Brain microvascular endothelial cell (primary cell): Measurements from ENCODE around the gene NACC1.
A peak's percentile ranks its signal among the peaks of the same experiment; 100 is the strongest.

Source experiments
- DNase-seq: peaks from one replicate; pipeline ENCODE4 v3.0.0-alpha.2; 2020
- H3K27ac ChIP-seq: fragments of 250-450 bp; sonication (Bioruptor Pico); 2 replicates; pipeline ENCODE4 v1.5.1; 2020; ENCODE audit warnings: mild to moderate bottlenecking, moderate library complexity
- H3K27me3 ChIP-seq: fragments of 250-450 bp; sonication (Bioruptor Pico); replicated peaks from 2 replicates; pipeline ENCODE4 v1.5.1; 2020; ENCODE audit warnings: mild to moderate bottlenecking
- H3K36me3 ChIP-seq: fragments of 250-450 bp; sonication (Bioruptor Pico); replicated peaks from 2 replicates; pipeline ENCODE4 v1.5.1; 2020; ENCODE audit warnings: mild to moderate bottlenecking
- H3K4me3 ChIP-seq: 2 replicates; pipeline ENCODE4 v1.5.1; 2011; ENCODE audit warnings: low read depth, mild to moderate bottlenecking, control low read depth, low read length, moderate library complexity
- CTCF ChIP-seq: IDR thresholded peaks from 2 replicates; pipeline ENCODE4 v1.5.1; 2011; ENCODE audit warnings: low read depth, mild to moderate bottlenecking, moderate library complexity, low read length, control low read depth, inconsistent platforms; ENCODE audit errors: missing control alignments
- in situ Hi-C: cut with HindIII; loops from 2 replicates; pipeline ENCODE4 v1.10.0; 2017; ENCODE audit warnings: low sequenced_read_pairs, low pct_ligation_motif_present

NACC1 gene

GRCh38 chr19:13100841-13101589 lies 17.0 kb upstream of the NACC1 start:
- Histone ChIP-seq H3K4me3 (no peak overlapping the region), H3K27me3 (no peaks in the 10 kb centered on the region), H3K27ac (no peak overlapping the region), H3K36me3 (peaks cover 4% of the 10 kb centered on the region)
- in situ Hi-C loops = no loop called here
- TF ChIP-seq CTCF = peak; percentile 55
- DNase-seq = no peak

- Histone ChIP-seq H3K27me3 (no peaks in the 10 kb centered on the region), H3K36me3 (peaks cover 4% of the 10 kb centered on the region), H3K4me3 (no peak overlapping the region), H3K27ac (no peak overlapping the region)
- TF ChIP-seq CTCF = no peak
- DNase-seq = no peak
- in situ Hi-C loops = no loop called here
Observed at GRCh38 chr19:13101590-13102415, 16.3 kb upstream of the NACC1 start.

- Histone ChIP-seq H3K27me3 (no peaks in the 10 kb centered on the region), H3K4me3 (peak overlapping the region; percentile 34), H3K27ac (no peak overlapping the region), H3K36me3 (peaks cover 8% of the 10 kb centered on the region)
- no peak for DNase-seq
- no peak for TF ChIP-seq CTCF
- in situ Hi-C loops = no loop called here
Observed at GRCh38 chr19:13102416-13102665, 15.7 kb upstream of the NACC1 start.

GRCh38 chr19:13102666-13103580 lies 15.1 kb upstream of the NACC1 start, which contains the start of gene LYL1:
LYL1 (minus strand) TSS chr19:13102858; CDS start chr19:13101171, 1,687 bp downstream.
- in situ Hi-C loops = no loop called here
- DNase-seq = no peak
- Histone ChIP-seq H3K4me3 (peak within 1 kb of the TSS; percentile 34), H3K36me3 (peaks cover 12% of the 10 kb centered on the region), H3K27me3 (no peaks in the 10 kb centered on the region), H3K27ac (no peak within 1 kb of the TSS)
- no peak for TF ChIP-seq CTCF

- DNase-seq = no peak
- no peaks in the 10 kb centered on the region for H3K27me3 ChIP-seq
- TF ChIP-seq CTCF = no peak
- H3K36me3 ChIP-seq = peaks cover 14% of the 10 kb centered on the region
- no peak overlapping the region for H3K4me3 ChIP-seq
- in situ Hi-C loops = no loop called here
- no peak overlapping the region for H3K27ac ChIP-seq
Observed at GRCh38 chr19:13103581-13104359, 14.3 kb upstream of the NACC1 start.
